ENCODE measurements around the gene FRAS1. TPM values are rescaled to one million over a fixed set of nuclear protein-coding genes. Genes with fewer than 3 reads are reported as not detected.

The FRAS1 gene
- total RNA-seq, 6 experiments from 2014 or later = 0.12 to 1.5 (median 0.45) TPM

GRCh38 chr4:78510108-78510507 lies 453.0 kb downstream of the FRAS1 start:
- DNase-seq (no peak), ATAC-seq (no peak)
- no peak for TF ChIP-seq POLR2A (IDR thresholded peaks at IDR 0.05)
- TF ChIP-seq, protein P1, sequence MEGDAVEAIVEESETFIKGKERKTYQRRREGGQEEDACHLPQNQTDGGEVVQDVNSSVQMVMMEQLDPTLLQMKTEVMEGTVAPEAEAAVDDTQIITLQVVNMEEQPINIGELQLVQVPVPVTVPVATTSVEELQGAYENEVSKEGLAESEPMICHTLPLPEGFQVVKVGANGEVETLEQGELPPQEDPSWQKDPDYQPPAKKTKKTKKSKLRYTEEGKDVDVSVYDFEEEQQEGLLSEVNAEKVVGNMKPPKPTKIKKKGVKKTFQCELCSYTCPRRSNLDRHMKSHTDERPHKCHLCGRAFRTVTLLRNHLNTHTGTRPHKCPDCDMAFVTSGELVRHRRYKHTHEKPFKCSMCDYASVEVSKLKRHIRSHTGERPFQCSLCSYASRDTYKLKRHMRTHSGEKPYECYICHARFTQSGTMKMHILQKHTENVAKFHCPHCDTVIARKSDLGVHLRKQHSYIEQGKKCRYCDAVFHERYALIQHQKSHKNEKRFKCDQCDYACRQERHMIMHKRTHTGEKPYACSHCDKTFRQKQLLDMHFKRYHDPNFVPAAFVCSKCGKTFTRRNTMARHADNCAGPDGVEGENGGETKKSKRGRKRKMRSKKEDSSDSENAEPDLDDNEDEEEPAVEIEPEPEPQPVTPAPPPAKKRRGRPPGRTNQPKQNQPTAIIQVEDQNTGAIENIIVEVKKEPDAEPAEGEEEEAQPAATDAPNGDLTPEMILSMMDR (IDR thresholded peaks at IDR 0.05) = no peak
- WGBS (ENCODE audit: insufficient coverage, low coverage, low lambda C conversion rate, missing lambda C conversion rate) = 58% methylated on average over 1 of the region's 1 CpG
- Histone ChIP-seq H3K27ac (no peak overlapping the region), H3K4me3 (no peak overlapping the region), H3K4me1 (no peaks in the 10 kb centered on the region), H3K9me3 (no peaks in the 10 kb centered on the region), H3K36me3 (no peaks in the 10 kb centered on the region), H3K27me3 (no peaks in the 10 kb centered on the region)
- intact Hi-C loops (cut with DNase I) = loop anchor here in 1 of 2 donors (10.0 kb wide), 1 partner anchor 555 kb away; no protein-coding TSS in a partner anchor

GRCh38 chr4:78510681-78511080 lies 453.6 kb downstream of the FRAS1 start:
- WGBS (ENCODE audit: insufficient coverage, low coverage, low lambda C conversion rate, missing lambda C conversion rate) = 29% methylated on average over 1 of the region's 1 CpG
- TF ChIP-seq, protein P1 (IDR thresholded peaks at IDR 0.05) = no peak
- TF ChIP-seq POLR2A (IDR thresholded peaks at IDR 0.05) = no peak
- no peaks in the 10 kb centered on the region for H3K36me3 ChIP-seq
- ATAC-seq (no peak), DNase-seq (no peak)
- no peaks in the 10 kb centered on the region for H3K27me3 ChIP-seq
- intact Hi-C loops (cut with DNase I) = loop anchor here in 1 of 2 donors (10.0 kb wide), 1 partner anchor 556 kb away; no protein-coding TSS in a partner anchor
- H3K4me1 ChIP-seq = no peaks in the 10 kb centered on the region
- H3K4me3 ChIP-seq = no peak overlapping the region
- no peaks in the 10 kb centered on the region for H3K9me3 ChIP-seq
- no peak overlapping the region for H3K27ac ChIP-seq

DNA sequence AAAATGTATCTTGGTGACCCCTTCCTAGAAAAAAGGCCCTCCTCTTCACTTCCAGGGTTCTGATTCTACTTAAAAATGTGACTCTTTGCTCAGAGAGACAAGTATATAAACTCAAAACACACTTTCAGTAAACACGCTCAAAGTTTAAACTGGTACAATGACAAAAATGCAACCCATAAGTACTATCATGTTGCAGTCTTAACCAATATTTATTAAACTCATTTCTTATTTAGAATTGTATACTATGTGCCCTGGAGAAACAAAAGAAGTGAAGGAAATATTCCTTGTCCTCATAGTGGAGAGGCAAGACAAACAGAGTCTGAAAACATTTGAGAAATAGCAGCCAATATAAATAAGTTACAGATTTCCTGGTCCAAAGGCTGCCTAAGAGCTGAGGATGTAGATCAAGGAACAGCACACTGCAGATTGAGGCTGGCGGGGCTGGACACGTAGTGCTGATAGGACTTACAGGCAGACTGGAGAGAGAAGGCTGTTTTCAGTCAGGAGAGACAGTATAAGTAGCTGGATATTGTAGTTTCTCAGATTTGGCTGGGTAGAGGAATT lies 455.3 kb downstream of the FRAS1 start:
- peak in 2 of 4 donors; percentile 53 to 77 for ATAC-seq
- no peaks in the 10 kb centered on the region for H3K27me3 ChIP-seq
- H3K4me1 ChIP-seq = no peaks in the 10 kb centered on the region
- H3K27ac ChIP-seq = no peak overlapping the region
- DNase-seq = no peak
- no peaks in the 10 kb centered on the region for H3K9me3 ChIP-seq
- intact Hi-C loops (cut with DNase I) = loop anchor here in 1 of 2 donors (10.0 kb wide), 1 partner anchor 558 kb away; no protein-coding TSS in a partner anchor
- TF ChIP-seq, protein P1 (IDR thresholded peaks at IDR 0.05) = no peak
- TF ChIP-seq POLR2A (IDR thresholded peaks at IDR 0.05) = no peak
- 44% methylated on average over 2 of the region's 3 CpGs for WGBS (ENCODE audit: insufficient coverage, low coverage, low lambda C conversion rate, missing lambda C conversion rate)
- no peak overlapping the region for H3K4me3 ChIP-seq
- H3K36me3 ChIP-seq = no peaks in the 10 kb centered on the region

- no peaks in the 10 kb centered on the region for H3K9me3 ChIP-seq
- DNase-seq = no peak
- 45% methylated on average over 3 of the region's 3 CpGs for whole genome bisulfite sequencing (ENCODE audit: insufficient coverage, low coverage, low lambda C conversion rate, missing lambda C conversion rate)
- H3K36me3 ChIP-seq = no peaks in the 10 kb centered on the region
- TF ChIP-seq POLR2A (IDR thresholded peaks at IDR 0.05) = no peak
- TF ChIP-seq, protein P1 (IDR thresholded peaks at IDR 0.05) = no peak
- peak in 3 of 4 donors; percentile 35 to 70 (median 62) for ATAC-seq
- intact Hi-C loops (cut with DNase I) = loop anchor here in 1 of 2 donors (10.0 kb wide), 1 partner anchor 559 kb away; no protein-coding TSS in a partner anchor
- no peaks in the 10 kb centered on the region for H3K4me1 ChIP-seq
- H3K4me3 ChIP-seq = no peak overlapping the region
- no peaks in the 10 kb centered on the region for H3K27me3 ChIP-seq
- no peak overlapping the region for H3K27ac ChIP-seq
Measured at GRCh38 chr4:78513411-78513975, 456.4 kb downstream of the FRAS1 start.

Data from right lobe of liver (tissue), 6 donors.